DMS153 treated with DMSO at 0.1 percent for 48 hours (cell line): ENCODE data around the gene COPG2.
"Not testable (repeated sequence)": the region's sequence is repeated elsewhere in the genome, so short reads cannot be mapped to it uniquely, and the experiment has no call there.

Experiments
- DNase-seq: peaks from one replicate; lab custom pipeline; 2025; ENCODE audit not compliant: unreplicated experiment; lab: John Stamatoyannopoulos, UW

Gene COPG2

DNA sequence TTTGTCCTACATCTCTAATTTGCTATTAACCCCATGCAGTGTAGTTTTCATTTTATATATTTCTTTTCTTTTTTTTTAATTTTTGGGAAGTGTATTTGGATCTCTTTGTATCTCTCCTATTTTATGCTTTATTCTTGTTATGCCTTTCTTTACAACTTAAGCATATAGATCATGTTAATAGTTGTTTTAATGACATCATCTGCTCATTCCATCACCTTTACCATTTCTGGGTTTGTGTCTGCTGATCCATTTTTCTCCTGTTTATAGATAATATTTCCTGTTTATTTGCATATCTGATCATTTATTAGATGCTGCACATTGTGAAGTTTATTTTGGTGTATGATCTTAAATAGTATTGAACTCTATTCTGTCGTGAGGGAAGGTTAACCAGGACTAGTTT is 13.7 kb downstream of the COPG2 start:
- no peak for DNase-seq

DNA sequence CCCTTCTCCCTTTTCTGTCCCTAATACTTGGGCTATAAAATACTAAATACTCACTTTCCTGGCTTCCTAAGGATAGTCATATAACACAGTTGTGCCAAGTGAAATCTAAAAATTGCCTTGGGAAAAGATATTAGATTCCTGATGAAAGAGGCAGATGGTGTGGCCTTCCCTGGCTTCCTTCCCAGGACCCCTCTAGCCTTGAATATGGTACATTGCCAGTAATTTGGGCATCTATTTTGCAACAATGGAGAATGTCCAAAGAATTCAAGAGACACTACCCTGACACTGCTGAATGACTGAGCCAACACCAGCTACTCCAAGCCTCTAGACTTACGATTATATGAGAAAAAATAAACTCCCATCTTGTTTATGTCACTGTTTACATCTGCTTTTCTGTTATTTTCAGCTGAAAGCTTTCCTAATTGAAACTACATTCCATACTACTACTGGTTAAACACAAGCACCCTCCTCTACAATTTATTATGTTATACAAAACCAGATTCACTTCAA is 17.9 kb downstream of the COPG2 start:
- DNase-seq, result no peak

DNA sequence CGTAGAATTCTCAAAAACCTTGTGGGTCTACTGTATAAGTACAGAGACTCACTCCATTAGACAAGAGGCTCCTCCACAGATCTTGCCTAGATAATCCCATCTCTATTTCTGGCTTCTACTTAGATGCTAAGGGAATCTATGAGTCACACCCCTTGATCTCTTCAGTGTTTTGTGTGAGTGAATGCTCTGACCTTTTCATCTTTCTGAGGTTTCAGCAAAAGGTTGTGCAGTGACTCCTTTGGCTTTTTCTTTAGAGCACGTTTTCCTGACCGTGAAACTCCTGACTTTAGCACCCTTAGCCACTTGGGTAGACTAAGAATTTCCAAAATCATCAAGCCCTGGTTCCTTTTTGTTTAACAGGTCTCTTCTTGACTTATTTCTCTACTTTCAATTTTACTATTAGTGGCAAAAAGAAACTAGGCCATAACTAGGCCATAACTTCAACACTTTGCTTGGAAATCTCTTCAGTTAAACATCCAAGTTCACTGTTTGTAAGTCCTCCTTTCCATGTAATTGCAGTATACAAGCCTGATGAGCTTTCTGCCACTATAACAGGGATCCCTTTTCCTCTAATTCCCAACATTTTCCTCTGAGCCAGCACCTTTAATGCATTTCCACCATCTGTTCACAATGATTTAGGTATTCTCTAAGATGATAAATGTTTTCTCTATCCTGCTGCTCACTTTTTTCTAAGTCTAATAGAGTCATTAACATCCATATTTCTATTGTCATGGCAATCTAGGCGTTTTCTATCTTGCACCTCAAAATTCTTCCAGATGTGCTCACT is 19.4 kb downstream of the COPG2 start:
- DNase-seq, result no peak

DNA sequence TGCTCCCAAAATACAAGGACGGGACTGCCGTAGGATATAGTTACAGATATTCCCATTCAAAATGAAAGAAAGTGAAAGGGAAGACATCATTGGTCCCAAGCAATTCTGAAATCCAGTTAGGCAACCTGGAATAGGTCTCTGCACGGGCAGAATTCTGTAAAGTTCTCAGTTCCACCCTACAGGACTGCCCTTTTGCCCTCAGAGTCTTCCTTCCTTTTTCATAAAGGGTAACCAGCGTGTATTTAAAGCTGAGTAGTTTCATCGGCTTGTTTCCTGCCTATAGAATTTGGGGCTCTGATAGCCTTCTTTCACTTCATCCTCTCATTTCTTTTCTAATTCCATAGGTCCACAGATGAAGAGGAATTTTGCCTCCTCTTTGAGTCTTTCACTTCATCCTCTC is 20.0 kb downstream of the COPG2 start:
- DNase-seq, result no peak

DNA sequence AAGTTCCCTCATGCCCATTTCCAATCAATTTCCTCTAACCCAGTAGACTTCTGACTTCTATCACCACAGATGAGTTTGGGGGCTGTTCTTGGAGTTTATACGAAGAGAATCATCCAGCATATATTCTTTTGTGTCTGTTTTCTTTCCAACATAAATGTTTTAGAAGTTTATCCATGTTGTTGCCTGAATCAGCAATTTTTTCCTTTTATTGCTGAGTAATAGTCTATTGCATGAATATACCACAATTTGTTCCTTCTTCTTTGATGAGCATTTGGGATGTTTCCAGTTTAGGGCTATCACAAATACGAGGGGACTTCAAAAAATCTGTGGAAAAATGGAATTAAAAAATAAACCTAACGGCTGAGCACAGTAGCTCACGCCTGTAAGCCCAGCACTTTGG is 26.2 kb downstream of the COPG2 start:
- no peak for DNase-seq

DNA sequence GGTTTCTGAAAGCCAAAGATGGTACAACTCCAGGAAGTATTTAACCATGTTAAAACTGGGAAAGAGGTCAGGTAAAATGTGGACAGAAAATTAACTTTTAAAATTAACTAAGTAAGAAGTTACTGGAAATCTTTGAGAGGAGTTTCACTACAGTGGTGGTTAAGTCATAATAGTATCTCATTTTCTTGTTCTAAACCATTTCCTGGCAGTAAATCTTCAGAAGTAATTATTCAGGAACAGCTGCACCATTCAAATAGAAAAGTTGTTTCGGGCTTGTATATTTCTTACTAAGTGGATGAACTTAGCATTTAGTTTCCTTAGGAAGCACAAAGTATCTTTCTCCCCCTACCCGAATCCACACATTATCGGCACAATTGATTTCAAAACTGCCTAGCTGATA is 27.1 kb downstream of the COPG2 start:
- no peak for DNase-seq

DNA sequence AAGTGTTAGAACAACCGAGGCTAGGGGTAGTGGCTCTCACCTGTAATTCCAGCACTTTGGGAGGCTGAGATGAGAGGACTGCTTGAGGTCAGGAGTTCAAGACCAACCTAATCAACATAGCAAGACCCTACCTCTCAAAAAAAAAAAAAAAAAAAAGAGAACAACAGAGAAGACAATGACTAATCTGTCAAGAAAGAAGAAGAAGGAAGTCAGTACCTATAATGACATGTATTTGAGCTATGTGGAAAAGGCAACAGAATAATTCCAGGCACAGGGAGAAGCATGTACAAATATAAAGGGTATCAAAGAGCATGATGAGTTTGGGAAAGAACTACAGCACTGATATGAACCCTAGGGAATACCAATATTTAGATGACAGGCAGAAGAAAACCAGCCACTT is 27.5 kb downstream of the COPG2 start:
- DNase-seq, result no peak

DNA sequence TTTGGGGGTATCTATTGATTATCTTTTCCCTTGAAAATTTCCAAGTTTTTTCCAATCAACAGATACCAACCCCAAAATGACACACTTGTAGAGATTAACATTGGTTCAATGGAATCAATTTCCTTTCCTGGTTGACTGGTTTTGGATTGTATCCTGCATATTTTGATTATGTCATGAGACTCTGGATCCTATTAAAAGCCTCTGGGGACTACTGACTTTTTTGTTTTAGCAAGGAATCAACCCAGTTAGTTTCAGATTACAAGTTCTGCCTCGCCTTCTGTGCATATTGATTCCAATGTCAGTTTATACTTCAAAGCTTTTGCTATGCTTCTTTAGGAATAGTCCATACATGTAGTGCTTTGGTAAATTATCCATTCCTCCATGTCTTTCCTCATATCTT is 29.2 kb downstream of the COPG2 start:
- DNase-seq, result no peak

DNA sequence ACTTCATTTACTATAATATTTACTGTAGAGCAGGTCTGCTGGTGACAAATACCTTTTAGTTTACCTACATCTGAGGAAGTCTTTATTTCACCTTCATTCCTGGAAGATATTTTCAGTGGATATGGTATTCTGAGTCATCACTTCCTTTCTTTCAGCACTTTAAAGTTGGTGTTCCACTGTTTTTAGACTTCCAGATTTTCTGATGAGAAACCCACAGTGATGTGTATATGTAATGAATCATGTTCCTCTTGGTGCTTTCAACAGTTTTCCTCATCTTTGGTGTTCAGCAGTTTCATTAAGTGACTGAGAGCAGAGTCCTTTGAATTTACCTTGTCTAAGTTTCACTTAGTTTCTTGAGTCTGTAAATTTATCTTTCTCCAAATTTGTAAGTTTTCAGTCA is 36.4 kb downstream of the COPG2 start:
- DNase-seq, result no peak

DNA sequence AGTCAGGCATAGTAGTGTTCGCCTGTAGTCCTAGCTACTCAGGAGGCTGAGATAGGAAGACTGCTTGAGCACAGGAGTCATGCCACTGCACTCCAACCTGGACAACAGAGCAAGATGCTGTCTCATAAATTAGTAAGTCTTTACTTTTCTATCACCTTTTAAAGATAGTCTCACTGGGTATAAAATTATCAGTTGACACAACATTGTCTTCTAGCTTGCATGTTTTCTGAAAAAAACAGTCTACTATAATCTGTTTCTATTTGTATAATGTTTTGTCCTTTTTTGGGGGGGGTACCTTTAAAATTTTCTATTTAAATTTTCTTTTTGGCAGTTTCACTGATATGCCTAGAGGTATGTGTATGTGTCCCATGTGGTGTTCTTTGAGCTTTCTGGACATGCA is 39.6 kb downstream of the COPG2 start:
- no peak for DNase-seq

DNA sequence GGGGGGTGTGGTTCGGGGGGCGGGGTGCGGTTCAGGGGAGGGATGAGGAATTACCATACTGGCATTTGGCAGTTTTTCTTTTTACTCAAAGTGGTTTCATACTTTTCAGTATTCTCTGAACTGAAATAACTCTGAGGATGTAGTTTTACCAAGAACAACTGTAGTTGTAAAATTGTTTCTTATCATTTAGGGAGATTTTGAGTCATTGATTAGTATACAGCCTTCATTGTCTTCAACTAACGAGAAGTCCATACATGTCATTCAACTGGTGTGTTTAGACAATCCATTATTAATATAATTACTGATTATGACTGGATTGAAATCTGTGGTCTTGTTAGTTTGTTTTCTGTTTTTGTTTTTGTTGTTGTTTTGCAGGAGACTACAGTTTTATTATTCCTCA is 40.8 kb downstream of the COPG2 start:
- no peak for DNase-seq

DNA sequence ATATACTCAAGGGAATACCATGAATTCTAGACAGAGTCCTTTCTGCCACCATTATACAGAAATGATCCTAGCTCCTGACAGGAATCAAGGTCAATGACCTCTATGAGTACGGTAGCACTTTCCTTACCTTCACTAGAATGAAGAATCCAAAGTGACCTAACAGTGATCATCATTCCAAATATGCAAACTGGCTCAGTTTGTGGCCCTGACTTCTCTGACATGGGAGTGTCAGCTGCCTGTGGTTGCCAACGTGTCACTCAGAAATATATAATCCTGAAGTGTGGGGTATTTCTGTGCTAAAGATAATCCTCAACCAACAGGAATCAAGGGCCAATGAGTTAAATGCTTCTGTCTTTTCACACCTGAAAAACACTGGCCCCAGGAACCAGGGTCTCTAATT is 45.7 kb downstream of the COPG2 start:
- no peak for DNase-seq

DNA sequence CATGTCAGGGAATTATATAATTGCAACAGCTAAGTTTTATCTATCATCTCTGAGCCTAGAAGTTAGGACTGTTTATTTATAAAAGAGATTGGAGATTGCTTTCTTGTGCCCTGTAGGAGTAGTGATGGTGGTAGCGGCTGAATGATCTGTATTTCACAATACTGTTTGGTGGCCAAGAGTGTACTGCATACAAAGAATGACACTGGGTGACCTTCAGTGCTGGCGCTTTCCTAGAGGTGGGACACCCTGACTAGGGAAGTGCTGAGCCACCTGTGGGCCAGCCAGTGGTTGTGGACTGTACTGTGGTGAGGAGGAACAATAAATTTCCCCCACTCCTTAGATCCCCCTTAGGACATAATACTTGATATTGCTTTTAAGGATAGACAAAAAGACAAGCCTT is 53.0 kb downstream of the COPG2 start:
- DNase-seq, result no peak

DNA sequence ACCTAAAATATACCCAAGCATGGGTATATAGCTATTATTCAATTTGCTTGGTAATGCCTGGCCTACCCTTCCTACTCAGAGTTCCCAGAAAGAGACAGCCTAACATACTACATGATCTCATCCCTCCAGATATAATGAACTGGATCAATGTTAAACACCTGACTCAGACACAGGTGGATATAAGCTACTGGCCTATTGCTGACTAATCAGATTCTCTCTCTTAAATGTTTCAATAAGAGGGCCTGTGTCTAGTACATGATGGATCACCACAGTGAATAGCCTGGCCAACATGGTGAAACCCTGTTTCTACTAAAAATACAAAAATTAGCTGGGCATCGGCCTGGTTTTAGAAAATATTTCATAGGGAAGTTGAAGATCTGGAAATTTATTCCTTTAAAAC is 54.1 kb downstream of the COPG2 start:
- DNase-seq, result no peak

DNA sequence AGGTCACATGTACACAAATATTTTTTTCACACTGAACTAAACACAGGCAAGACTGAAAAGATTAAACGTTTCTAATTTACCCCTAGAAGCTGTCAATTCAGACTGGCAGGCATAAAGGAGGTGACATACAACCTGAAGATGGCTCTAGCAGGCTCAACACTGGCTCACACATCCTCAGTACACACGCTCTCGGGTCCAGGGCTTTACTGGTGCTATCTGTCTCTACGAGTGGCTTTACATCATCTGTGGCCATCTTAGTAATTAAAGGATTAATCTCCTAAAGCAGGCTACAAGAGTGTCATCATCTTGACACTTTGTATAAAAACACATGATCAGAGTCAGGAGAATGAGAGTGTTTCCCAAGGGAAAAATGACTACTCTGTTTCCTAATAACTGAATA is 57.3 kb downstream of the COPG2 start:
- no peak for DNase-seq

DNA sequence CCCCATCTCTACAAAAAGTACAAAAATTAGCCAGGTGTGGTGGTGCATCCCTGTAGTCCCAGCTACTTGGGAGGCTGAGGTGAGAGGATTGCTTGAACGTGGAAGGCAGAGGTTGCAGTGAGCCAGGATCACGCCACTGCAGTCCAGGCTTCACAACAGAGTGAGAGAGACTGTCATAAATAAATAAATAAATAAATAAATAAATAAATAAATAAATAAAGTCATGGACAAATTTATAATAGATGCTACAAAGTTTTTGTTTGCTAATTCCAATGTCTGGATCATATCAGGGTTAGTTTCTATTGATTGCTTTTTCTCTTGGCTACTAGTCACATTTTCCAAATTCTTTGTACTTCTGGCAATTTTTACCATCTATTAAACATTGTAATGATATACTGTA is 61.5 kb downstream of the COPG2 start:
- DNase-seq, result not testable (repeated sequence)

DNA sequence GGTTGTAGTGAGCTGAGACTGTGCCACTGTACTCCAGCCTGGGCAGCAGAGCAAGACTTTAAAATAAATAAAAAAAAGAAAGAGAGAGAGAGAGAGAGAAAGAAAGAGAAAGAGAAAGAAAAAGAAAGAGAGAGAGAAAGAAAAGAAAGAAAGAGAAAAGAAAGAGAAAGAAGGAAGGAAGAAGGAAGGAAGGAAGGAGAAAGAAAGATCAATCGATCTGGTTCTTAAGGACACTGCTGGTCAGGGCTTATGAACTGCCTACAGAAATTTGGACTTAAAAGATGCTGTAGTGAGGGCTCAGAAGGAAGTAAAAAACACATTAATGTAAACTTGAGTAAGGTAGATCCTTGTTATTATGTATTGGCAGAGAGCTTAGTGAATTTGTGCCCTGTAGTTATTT is 62.4 kb downstream of the COPG2 start:
- DNase-seq, result no peak

DNA sequence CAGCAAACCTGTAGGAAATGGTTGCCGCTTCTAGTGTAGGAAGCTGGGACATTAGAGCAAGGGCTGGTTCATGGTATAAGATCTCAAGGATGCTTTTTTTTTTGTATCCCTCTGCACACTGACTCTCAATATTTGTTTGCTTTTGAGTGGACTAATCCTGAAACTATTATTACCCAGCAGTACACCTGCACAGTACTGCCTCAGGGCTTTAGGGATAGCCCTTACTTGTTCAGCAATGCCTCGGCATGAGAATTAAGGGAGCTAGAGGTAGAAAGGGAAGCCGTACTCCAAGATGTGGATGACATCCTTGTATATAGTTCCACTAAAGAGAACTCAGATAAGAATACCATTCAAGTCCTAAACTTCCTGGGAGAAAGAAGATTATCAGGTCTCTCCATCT is 70.5 kb downstream of the COPG2 start:
- DNase-seq, result no peak

DNA sequence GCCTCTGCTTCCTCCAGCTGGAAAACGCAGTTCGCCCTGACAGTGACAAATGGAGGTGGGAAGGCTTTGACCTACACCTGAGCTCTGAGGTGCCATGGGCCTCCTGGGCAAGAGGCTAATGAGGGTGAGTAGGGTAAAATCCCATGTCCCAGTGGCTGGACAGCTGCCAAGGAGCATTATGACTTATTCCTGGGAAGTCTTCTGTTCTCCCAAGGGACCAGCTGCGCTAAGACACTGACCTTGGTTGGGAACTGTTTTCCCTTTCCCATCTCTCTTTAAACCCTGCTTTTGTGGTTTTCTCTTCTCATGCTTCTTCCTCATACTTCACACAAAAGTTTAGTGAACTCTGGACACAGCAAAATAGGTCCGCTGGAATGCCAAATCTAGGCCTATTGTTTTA is 72.6 kb downstream of the COPG2 start:
- no peak for DNase-seq

DNA sequence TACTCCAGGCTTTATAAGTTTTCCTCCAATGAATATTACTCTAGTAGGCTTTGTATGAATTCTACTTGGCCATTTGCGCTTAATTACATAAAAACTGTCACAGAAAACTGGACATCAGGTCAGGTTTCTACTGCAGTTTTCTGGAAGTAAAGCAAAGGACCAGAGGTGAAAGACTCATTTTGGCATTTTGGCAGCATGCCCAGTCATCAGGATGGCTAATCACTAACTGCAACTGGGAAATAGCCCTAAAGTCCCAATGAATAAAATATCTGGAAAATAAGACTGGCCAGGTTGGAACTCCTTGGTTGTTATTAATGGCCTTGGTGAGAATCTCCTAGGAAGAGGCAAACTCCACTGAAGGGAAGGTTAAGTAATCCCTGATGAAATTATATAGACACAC is 75.5 kb downstream of the COPG2 start:
- no peak for DNase-seq

DNA sequence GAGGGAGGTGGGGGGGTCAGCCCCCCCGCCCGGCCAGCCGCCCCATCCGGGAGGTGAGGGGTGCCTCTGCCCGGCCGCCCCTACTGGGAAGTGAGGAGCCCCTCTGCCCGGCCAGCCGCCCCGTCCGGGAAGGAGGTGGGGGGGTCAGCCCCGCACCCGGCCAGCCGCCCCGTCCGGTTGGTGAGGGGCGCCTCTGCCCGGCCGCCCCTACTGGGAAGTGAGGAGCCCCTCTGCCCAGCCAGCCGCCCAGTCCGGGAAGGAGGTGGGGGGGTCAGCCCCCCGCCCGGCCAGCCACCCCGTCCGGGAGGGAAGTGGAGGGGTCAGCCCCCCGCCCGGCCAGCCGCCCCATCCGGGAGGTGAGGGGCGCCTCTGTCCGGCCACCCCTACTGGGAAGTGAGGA is 77.1 kb downstream of the COPG2 start:
- not testable (repeated sequence) for DNase-seq

DNA sequence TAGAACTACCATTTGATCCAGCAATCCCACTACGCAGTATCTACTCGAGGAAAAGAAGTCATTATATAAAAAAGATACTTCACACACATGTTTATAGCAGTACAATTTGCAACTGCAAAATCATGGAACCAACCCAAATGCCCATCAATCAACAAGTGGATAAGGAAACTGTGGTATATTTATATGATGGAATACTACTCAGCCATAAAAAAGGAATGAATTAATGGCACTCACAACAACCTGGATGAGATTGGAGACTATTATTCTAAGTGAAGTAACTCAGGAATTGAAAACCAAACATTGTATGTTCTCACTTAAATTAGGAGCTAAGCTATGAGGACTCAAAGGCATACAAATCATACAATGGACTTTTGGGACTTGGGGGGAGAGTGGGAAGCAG is 82.6 kb downstream of the COPG2 start:
- not testable (repeated sequence) for DNase-seq

DNA sequence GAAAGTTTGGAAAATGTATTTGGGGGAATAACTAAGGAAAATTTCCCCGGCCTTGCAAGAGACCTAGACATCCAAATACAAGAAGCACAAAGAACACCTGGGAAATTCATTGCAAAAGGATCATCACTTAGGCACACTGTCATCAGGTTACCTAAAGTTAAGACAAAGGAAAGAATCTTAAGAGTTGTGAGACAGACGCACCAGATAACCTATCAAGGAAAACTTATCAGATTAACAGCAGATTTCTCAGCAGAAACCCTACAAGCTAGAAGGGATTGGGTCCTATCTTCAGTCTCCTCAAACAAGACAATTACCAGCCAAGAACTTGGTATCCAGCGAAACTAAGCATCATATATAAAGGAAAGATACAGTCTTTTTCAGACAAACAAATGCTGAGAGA is 93.4 kb downstream of the COPG2 start:
- not testable (repeated sequence) for DNase-seq
